Measurements from ENCODE around the gene PRR33. TPM values are rescaled to one million over a fixed set of nuclear protein-coding genes. Genes with fewer than 3 reads are reported as not detected.

PRR33 gene
- total RNA-seq, 5 donors from 2014 or later (not counting 1 experiment from before 2014, with no cell fraction given) = 0.10 to 0.12 TPM; not detected in 3

GRCh38 chr11:1928470-1928890 is 36.8 kb upstream of the PRR33 start:
- DNase-seq (no peak), ATAC-seq (replicated peaks in 1 of 4) (no peak)
- Mint-ChIP-seq H3K36me3 (peaks cover 2% of the 10 kb centered on the region), H3K27ac (no peak overlapping the region), H3K9me3 (no peaks in the 10 kb centered on the region), H3K4me1 (peaks cover 4 to 11% (median 8%) of the 10 kb centered on the region in 3 donors), H3K4me3 (no peak overlapping the region), H3K27me3 (peaks cover 12 to 17% of the 10 kb centered on the region in 2 donors)
- no peaks in the 10 kb centered on the region for H3K36me3 ChIP-seq (ENCODE audit: control insufficient read depth in 2 of 2, extremely low read depth in 1 of 2, insufficient read depth in 1 of 2, low read length in 1 of 2)
- H3K4me3 ChIP-seq (ENCODE audit: control insufficient read depth in 1 of 2, extremely low read depth in 1 of 2, low read length in 1 of 2) = no peak overlapping the region
- H3K4me1 ChIP-seq (ENCODE audit: control insufficient read depth in 1 of 2, extremely low read depth in 1 of 2, insufficient read depth in 2 of 2, low read length in 2 of 2) = peaks cover 0 to 10% of the 10 kb centered on the region in 2 experiments
- no peaks in the 10 kb centered on the region for H3K9me3 ChIP-seq
- H3K27me3 ChIP-seq (replicated peaks in 1 of 2; ENCODE audit: control insufficient read depth in 2 of 2, extremely low read depth in 1 of 2, insufficient read depth in 2 of 2, low read length in 1 of 2) = peaks cover 0 to 43% of the 10 kb centered on the region in 2 experiments
- H3K27ac ChIP-seq (ENCODE audit: low read length) = no peak overlapping the region
- POLR2A ChIA-PET = no interaction called here
- CTCF ChIA-PET = no interaction called here
- 93% methylated on average over 9 of the region's 13 CpGs for WGBS (ENCODE audit: insufficient coverage)

GRCh38 chr11:1927848-1928469 is 36.3 kb upstream of the PRR33 start:
- peaks cover 0 to 39% of the 10 kb centered on the region in 2 experiments for H3K27me3 ChIP-seq (replicated peaks in 1 of 2; ENCODE audit: control insufficient read depth in 2 of 2, extremely low read depth in 1 of 2, insufficient read depth in 2 of 2, low read length in 1 of 2)

GRCh38 chr11:1927026-1927847 is 35.5 kb upstream of the PRR33 start:
- DNase-seq = no peak
- ChIA-PET CTCF (no interaction called here), POLR2A (no interaction called here)
- Mint-ChIP-seq H3K27ac (no peak overlapping the region), H3K4me1 (peaks cover 4 to 21% (median 11%) of the 10 kb centered on the region in 3 donors), H3K4me3 (no peak overlapping the region), H3K9me3 (no peaks in the 10 kb centered on the region), H3K27me3 (peaks cover 13 to 16% of the 10 kb centered on the region in 2 donors), H3K36me3 (no peaks in the 10 kb centered on the region)
- Histone ChIP-seq H3K4me3 (ENCODE audit: control insufficient read depth in 1 of 2, extremely low read depth in 1 of 2, low read length in 1 of 2) (no peak overlapping the region), H3K27ac (ENCODE audit: low read length) (no peak overlapping the region), H3K27me3 (replicated peaks in 1 of 2; ENCODE audit: control insufficient read depth in 2 of 2, extremely low read depth in 1 of 2, insufficient read depth in 2 of 2, low read length in 1 of 2) (peaks cover 0 to 47% of the 10 kb centered on the region in 2 experiments), H3K36me3 (ENCODE audit: control insufficient read depth in 2 of 2, extremely low read depth in 1 of 2, insufficient read depth in 1 of 2, low read length in 1 of 2) (no peaks in the 10 kb centered on the region), H3K4me1 (ENCODE audit: control insufficient read depth in 1 of 2, extremely low read depth in 1 of 2, insufficient read depth in 2 of 2, low read length in 2 of 2) (peaks cover 5 to 16% of the 10 kb centered on the region in 2 experiments), H3K9me3 (no peaks in the 10 kb centered on the region)
- WGBS (ENCODE audit: insufficient coverage) = 85% methylated on average over 27 of the region's 28 CpGs
- ATAC-seq (replicated peaks in 1 of 4) = no peak

More at GRCh38 chr11:1927848-1928469, 36.3 kb upstream of the PRR33 start:
- Mint-ChIP-seq H3K4me3 (no peak overlapping the region), H3K4me1 (peaks cover 4 to 16% (median 9%) of the 10 kb centered on the region in 3 donors), H3K9me3 (no peaks in the 10 kb centered on the region), H3K27ac (no peak overlapping the region), H3K36me3 (no peaks in the 10 kb centered on the region), H3K27me3 (peaks cover 12 to 16% of the 10 kb centered on the region in 2 donors)
- no peaks in the 10 kb centered on the region for H3K36me3 ChIP-seq (ENCODE audit: control insufficient read depth in 2 of 2, extremely low read depth in 1 of 2, insufficient read depth in 1 of 2, low read length in 1 of 2)
- H3K4me1 ChIP-seq (ENCODE audit: control insufficient read depth in 1 of 2, extremely low read depth in 1 of 2, insufficient read depth in 2 of 2, low read length in 2 of 2) = peaks cover 1 to 11% of the 10 kb centered on the region in 2 experiments
- ChIA-PET POLR2A (no interaction called here), CTCF (no interaction called here)
- H3K9me3 ChIP-seq = no peaks in the 10 kb centered on the region
- 80% methylated on average over 18 of the region's 20 CpGs for WGBS (ENCODE audit: insufficient coverage)
- DNase-seq (no peak), ATAC-seq (replicated peaks in 1 of 4) (no peak)
- H3K27ac ChIP-seq (ENCODE audit: low read length) = no peak overlapping the region
- H3K4me3 ChIP-seq (ENCODE audit: control insufficient read depth in 1 of 2, extremely low read depth in 1 of 2, low read length in 1 of 2) = no peak overlapping the region

GRCh38 chr11:1926156-1927025 is 34.7 kb upstream of the PRR33 start:
- Mint-ChIP-seq H3K27me3 (peaks cover 12 to 13% of the 10 kb centered on the region in 2 donors), H3K4me1 (peaks cover 4 to 21% (median 11%) of the 10 kb centered on the region in 3 donors), H3K27ac (no peak overlapping the region), H3K4me3 (no peak overlapping the region), H3K9me3 (no peaks in the 10 kb centered on the region), H3K36me3 (no peaks in the 10 kb centered on the region)
- H3K4me3 ChIP-seq (ENCODE audit: control insufficient read depth in 1 of 2, extremely low read depth in 1 of 2, low read length in 1 of 2) = no peak overlapping the region
- peaks cover 5 to 19% of the 10 kb centered on the region in 2 experiments for H3K4me1 ChIP-seq (ENCODE audit: control insufficient read depth in 1 of 2, extremely low read depth in 1 of 2, insufficient read depth in 2 of 2, low read length in 2 of 2)
- ATAC-seq (replicated peaks in 1 of 4) = no peak
- H3K27ac ChIP-seq (ENCODE audit: low read length) = no peak overlapping the region
- no peaks in the 10 kb centered on the region for H3K36me3 ChIP-seq (ENCODE audit: control insufficient read depth in 2 of 2, extremely low read depth in 1 of 2, insufficient read depth in 1 of 2, low read length in 1 of 2)
- H3K27me3 ChIP-seq (replicated peaks in 1 of 2; ENCODE audit: control insufficient read depth in 2 of 2, extremely low read depth in 1 of 2, insufficient read depth in 2 of 2, low read length in 1 of 2) = peaks cover 0 to 54% of the 10 kb centered on the region in 2 experiments
- CTCF ChIA-PET = no interaction called here
- POLR2A ChIA-PET = no interaction called here
- WGBS (ENCODE audit: insufficient coverage) = 87% methylated on average over 33 of the region's 41 CpGs
- no peaks in the 10 kb centered on the region for H3K9me3 ChIP-seq
- no peak for DNase-seq

- no peak overlapping the region for H3K4me3 Mint-ChIP-seq
- Histone ChIP-seq H3K27me3 (replicated peaks in 1 of 2; ENCODE audit: control insufficient read depth in 2 of 2, extremely low read depth in 1 of 2, insufficient read depth in 2 of 2, low read length in 1 of 2) (peaks cover 0 to 60% of the 10 kb centered on the region in 2 experiments), H3K4me1 (ENCODE audit: control insufficient read depth in 1 of 2, extremely low read depth in 1 of 2, insufficient read depth in 2 of 2, low read length in 2 of 2) (peaks cover 5 to 25% of the 10 kb centered on the region in 2 experiments), H3K4me3 (ENCODE audit: control insufficient read depth in 1 of 2, extremely low read depth in 1 of 2, low read length in 1 of 2) (no peak overlapping the region), H3K9me3 (no peaks in the 10 kb centered on the region), H3K36me3 (ENCODE audit: control insufficient read depth in 2 of 2, extremely low read depth in 1 of 2, insufficient read depth in 1 of 2, low read length in 1 of 2) (no peaks in the 10 kb centered on the region), H3K27ac (ENCODE audit: low read length) (no peak overlapping the region)
- peaks cover 12 to 13% of the 10 kb centered on the region in 2 donors for H3K27me3 Mint-ChIP-seq
- 82% methylated on average over 18 of the region's 23 CpGs for WGBS (ENCODE audit: insufficient coverage)
- no peaks in the 10 kb centered on the region for H3K9me3 Mint-ChIP-seq
- ATAC-seq (replicated peaks in 1 of 4) (no peak), DNase-seq (no peak)
- H3K27ac Mint-ChIP-seq = no peak overlapping the region
- H3K4me1 Mint-ChIP-seq = peaks cover 2 to 19% (median 10%) of the 10 kb centered on the region in 3 donors
- H3K36me3 Mint-ChIP-seq = no peaks in the 10 kb centered on the region
- ChIA-PET CTCF (no interaction called here), POLR2A (no interaction called here)
Measured at GRCh38 chr11:1925373-1926155, 33.9 kb upstream of the PRR33 start.

Data from T-cell (primary cell).